Esophagus squamous epithelium (tissue), 5 donors: Measurements from ENCODE around the gene PTPRG. TPM values are rescaled to one million over a fixed set of nuclear protein-coding genes. Genes with fewer than 3 reads are reported as not detected.

ENCODE experiments used
- DNase-seq: peaks from one replicate; lab custom pipeline; 2025; lab: John Stamatoyannopoulos, UW
- H3K27ac ChIP-seq, 4 donors: fragments of 200-600 bp; sonication (generic); one replicate each; pipeline ENCODE4 v1.5.1; 2016 to 2019; ENCODE audit warnings: mild to moderate bottlenecking in 1 of 4
- H3K27me3 ChIP-seq, 4 donors: fragments of 200-600 bp; sonication (generic); 1 replicate in 3 of 4; 2 replicates in 1 of 4; pipeline versions ENCODE4 v1.5.1 to v1.6.0; 2017 to 2021; ENCODE audit warnings: antibody characterized with exemption in 1 of 4
- H3K36me3 ChIP-seq, 3 donors: fragments of 200-600 bp; sonication (generic); one replicate each; pipeline ENCODE4 v1.5.1; 2016 to 2019
- H3K4me1 ChIP-seq, 3 donors: fragments of 200-600 bp; sonication (generic); one replicate each; pipeline ENCODE4 v1.5.1; 2017 to 2019
- H3K4me3 ChIP-seq, 4 donors: fragments of 200-600 bp; sonication (generic); 1 replicate in 3 of 4; 2 replicates in 1 of 4; pipeline ENCODE4 v1.5.1; 2016 to 2019; ENCODE audit warnings: mild to moderate bottlenecking in 2 of 4, moderate library complexity in 1 of 4
- H3K9me3 ChIP-seq, 3 donors: fragments of 200-600 bp; sonication (generic); one replicate each; pipeline ENCODE4 v1.5.1; 2016 to 2019
- CTCF ChIP-seq, 6 experiments: fragments of 450-650 bp in 4 of 6; fragments of 200-600 bp in 2 of 6; sonication (generic) in 2 of 6; IDR thresholded peaks; one replicate each; pipeline ENCODE4 v1.5.1; 2016 to 2019; ENCODE audit warnings: antibody characterized with exemption in 6 of 6, mild to moderate bottlenecking in 4 of 6, moderate library complexity in 4 of 6
- POLR2A ChIP-seq, 4 donors: fragments of 450-650 bp; IDR thresholded peaks; one replicate each; pipeline ENCODE4 v1.6.1; 2017; ENCODE audit warnings: antibody characterized with exemption in 4 of 4, mild to moderate bottlenecking in 4 of 4, moderate library complexity in 3 of 4
- whole genome bisulfite sequencing, 2 donors: methylation state at CpG; one replicate each; pipeline ENCODE4 v1.1.5; 2018; 5-methylcytosine and 5-hydroxymethylcytosine counted together
- intact Hi-C: fragments of 100-400 bp; cut with DNase I; formaldehyde crosslinking; loops from one replicate; pipeline ENCODE4 v1.15.0; 2022
- total RNA-seq, 4 donors: library from RNA; depleted of rRNA; stranded (reverse); fragments of >200 nt; gene quantifications; one replicate each; pipeline ENCODE4 v1.1.0, GENCODE V29; 2016
- donor health status: DM: yes; HTN: yes; CAD: no.

The PTPRG gene
- total RNA-seq, 4 donors from 2014 or later = 3.7 to 42.2 (median 15.2) TPM

- no peaks in the 10 kb centered on the region for H3K36me3 ChIP-seq
- no peaks in the 10 kb centered on the region for H3K9me3 ChIP-seq
- H3K27me3 ChIP-seq = no peaks in the 10 kb centered on the region
- peak overlapping the region; percentile 57 to 86 (median 76) for H3K27ac ChIP-seq
- TF ChIP-seq CTCF (IDR thresholded peaks at IDR 0.05) (no peak), POLR2A (IDR thresholded peaks at IDR 0.05) (no peak)
- peaks cover 0 to 41% (median 18%) of the 10 kb centered on the region in 3 donors for H3K4me1 ChIP-seq
- no peak for DNase-seq
- no peak overlapping the region for H3K4me3 ChIP-seq
- WGBS, 2 donors = 63 to 80% methylated on average over 4 of the region's 4 CpGs
- intact Hi-C loops = no loop called here
Measured at GRCh38 chr3:62159056-62159708, 597.8 kb downstream of the PTPRG start.

- no peaks in the 10 kb centered on the region for H3K36me3 ChIP-seq
- H3K27ac ChIP-seq = peak overlapping the region; percentile 57 to 86 (median 76)
- TF ChIP-seq POLR2A (IDR thresholded peaks at IDR 0.05) = no peak
- no peak for TF ChIP-seq CTCF (IDR thresholded peaks at IDR 0.05)
- peak overlapping the region in 1 of 4 donors; percentile 15 for H3K4me3 ChIP-seq
- WGBS, 2 donors = 43 to 71% methylated on average over 6 of the region's 6 CpGs
- intact Hi-C loops = no loop called here
- H3K4me1 ChIP-seq = peaks cover 0 to 40% (median 18%) of the 10 kb centered on the region in 3 donors
- H3K27me3 ChIP-seq = no peaks in the 10 kb centered on the region
- DNase-seq = no peak
- no peaks in the 10 kb centered on the region for H3K9me3 ChIP-seq
Measured at GRCh38 chr3:62159709-62160092, 598.3 kb downstream of the PTPRG start.

- TF ChIP-seq POLR2A (IDR thresholded peaks at IDR 0.05) (no peak), CTCF (IDR thresholded peaks at IDR 0.05) (no peak)
- Histone ChIP-seq H3K27me3 (no peaks in the 10 kb centered on the region), H3K9me3 (no peaks in the 10 kb centered on the region), H3K4me1 (peaks cover 0 to 39% (median 18%) of the 10 kb centered on the region in 3 donors), H3K4me3 (no peak overlapping the region), H3K36me3 (no peaks in the 10 kb centered on the region), H3K27ac (peak overlapping the region in 2 of 4 donors; percentile 51 to 76)
- no peak for DNase-seq
- intact Hi-C loops = no loop called here
- 54 to 63% methylated on average over 4 of the region's 4 CpGs for WGBS, 2 donors
Measured at GRCh38 chr3:62161371-62161770, 600.0 kb downstream of the PTPRG start.

GRCh38 chr3:62164196-62164595 lies 602.8 kb downstream of the PTPRG start:
- Histone ChIP-seq H3K9me3 (no peaks in the 10 kb centered on the region), H3K4me3 (no peak overlapping the region), H3K4me1 (peaks cover 0 to 25% (median 8%) of the 10 kb centered on the region in 3 donors), H3K27me3 (no peaks in the 10 kb centered on the region), H3K36me3 (peaks cover 0 to 5% (median 0%) of the 10 kb centered on the region in 3 donors), H3K27ac (no peak overlapping the region)
- WGBS, 2 donors = 85 to 97% methylated on average over 4 to 5 of the region's 5 CpGs
- TF ChIP-seq CTCF (IDR thresholded peaks at IDR 0.05) = no peak
- no peak for TF ChIP-seq POLR2A (IDR thresholded peaks at IDR 0.05)
- no peak for DNase-seq
- intact Hi-C loops = no loop called here

- Histone ChIP-seq H3K4me3 (no peak overlapping the region), H3K27ac (no peak overlapping the region), H3K27me3 (no peaks in the 10 kb centered on the region), H3K4me1 (peaks cover 0 to 23% (median 4%) of the 10 kb centered on the region in 3 donors), H3K36me3 (peaks cover 0 to 5% (median 0%) of the 10 kb centered on the region in 3 donors), H3K9me3 (no peaks in the 10 kb centered on the region)
- 77 to 82% methylated on average over 5 of the region's 5 CpGs for WGBS, 2 donors
- intact Hi-C loops = no loop called here
- DNase-seq = no peak
- TF ChIP-seq POLR2A (IDR thresholded peaks at IDR 0.05) (no peak), CTCF (IDR thresholded peaks at IDR 0.05) (no peak)
Measured at GRCh38 chr3:62164746-62165145, 603.4 kb downstream of the PTPRG start.
